Fibroblast of skin of left biceps (primary cell): ENCODE measurements around the gene RBKS.
"Not testable (repeated sequence)": the region's sequence is repeated elsewhere in the genome, so short reads cannot be mapped to it uniquely, and the experiment has no call there.

Experiments
- DNase-seq, 2 experiments: peaks; one replicate each; pipeline ENCODE4 v3.0.0-alpha.2; 2013; ENCODE audit warnings: low read depth in 2 of 2

The RBKS gene

GRCh38 chr2:27906074-27906473, 15.9 kb upstream of the RBKS start:
- no peak for DNase-seq

GRCh38 chr2:27904405-27904665, 14.1 kb upstream of the RBKS start:
- no peak for DNase-seq

GRCh38 chr2:27903649-27904404, 13.6 kb upstream of the RBKS start:
- no peak for DNase-seq

GRCh38 chr2:27903018-27903417, 12.8 kb upstream of the RBKS start:
- no peak for DNase-seq

- no peak for DNase-seq
These were observed 11.9 kb upstream of the RBKS start for GRCh38 chr2:27902098-27902497.

GRCh38 chr2:27901234-27901633, 11.0 kb upstream of the RBKS start:
- DNase-seq = no peak

GRCh38 chr2:27897717-27898116, 7.5 kb upstream of the RBKS start:
- DNase-seq = no peak

- DNase-seq = no peak
These were observed 2.8 kb upstream of the RBKS start for GRCh38 chr2:27893006-27893405.

- no peak for DNase-seq
These were observed 1.5 kb upstream of the RBKS start for GRCh38 chr2:27891673-27892105.

GRCh38 chr2:27890924-27891672, 911 bp upstream of the RBKS start:
- peak; percentile 38 to 41 for DNase-seq

- no peak for DNase-seq
These were observed 427 bp downstream of the RBKS start for GRCh38 chr2:27889774-27890145.

- peak; percentile 42 to 46 for DNase-seq
These were observed 1.4 kb downstream of the RBKS start for GRCh38 chr2:27888790-27889189.

- no peak for DNase-seq
These were observed 2.4 kb downstream of the RBKS start for GRCh38 chr2:27887830-27888229.

GRCh38 chr2:27887111-27887510, 3.1 kb downstream of the RBKS start:
- DNase-seq = no peak

- DNase-seq = no peak
These were observed 3.9 kb downstream of the RBKS start for GRCh38 chr2:27886322-27886721.

GRCh38 chr2:27885661-27886060, 4.5 kb downstream of the RBKS start:
- DNase-seq = no peak

GRCh38 chr2:27885234-27885633, 5.0 kb downstream of the RBKS start:
- no peak for DNase-seq

GRCh38 chr2:27884601-27885000, 5.6 kb downstream of the RBKS start:
- no peak for DNase-seq

- not testable (repeated sequence) for DNase-seq
These were observed 7.6 kb downstream of the RBKS start for GRCh38 chr2:27882584-27882922.

- not testable (repeated sequence) for DNase-seq
These were observed 8.2 kb downstream of the RBKS start for GRCh38 chr2:27881815-27882583.

GRCh38 chr2:27878825-27879224, 11.4 kb downstream of the RBKS start:
- DNase-seq = no peak

GRCh38 chr2:27875089-27875881, 14.9 kb downstream of the RBKS start:
- no peak for DNase-seq
